ENCODE data around the gene KCNMB3.
"Not testable (repeated sequence)": the region's sequence is repeated elsewhere in the genome, so short reads cannot be mapped to it uniquely, and the experiment has no call there.

The KCNMB3 gene

GRCh38 chr3:179266701-179267211 is 15.8 kb upstream of the KCNMB3 start:
- Histone ChIP-seq H3K27me3 (no peaks in the 10 kb centered on the region), H3K36me3 (no peaks in the 10 kb centered on the region), H3K27ac (no peak overlapping the region), H4K20me1 (no peaks in the 10 kb centered on the region), H3K4me1 (peaks cover 16 to 44% (median 30%) of the 10 kb centered on the region in 10 experiments; a peak in 19 of 20 replicates), H3K9ac (peak overlapping the region in 2 of 11 experiments; percentile 18 to 40; a peak in 2 of 22 replicates), H3K4me3 (peak overlapping the region in 9 of 10 experiments; percentile 12 to 44 (median 37); a peak in 13 of 20 replicates), H3K4me2 (peak overlapping the region; percentile 67 to 97 (median 87)), H3K9me3 (replicated peaks in 1 of 11) (peaks cover 14 to 22% (median 16%) of the 10 kb centered on the region in 11 experiments)
- no peak for TF ChIP-seq Cebpa-rat (IDR thresholded peaks at IDR 0.05)

GRCh38 chr3:179265875-179266274 is 15.0 kb upstream of the KCNMB3 start:
- Histone ChIP-seq H3K27ac (no peak overlapping the region), H3K4me2 (peak overlapping the region; percentile 67 to 97 (median 87); a peak in 19 of 22 replicates), H3K9ac (no peak overlapping the region), H3K27me3 (peaks cover 0 to 3% (median 0%) of the 10 kb centered on the region in 11 experiments; a peak in 1 of 22 replicates), H3K4me1 (peaks cover 16 to 44% (median 30%) of the 10 kb centered on the region in 10 experiments; a peak in 19 of 20 replicates), H3K36me3 (no peaks in the 10 kb centered on the region), H3K4me3 (peak overlapping the region in 1 of 10 experiments; percentile 43; a peak in 1 of 20 replicates), H4K20me1 (no peaks in the 10 kb centered on the region), H3K9me3 (replicated peaks in 1 of 11) (peaks cover 18 to 30% (median 25%) of the 10 kb centered on the region in 11 experiments)
- no peak for TF ChIP-seq Cebpa-rat (IDR thresholded peaks at IDR 0.05)

- Histone ChIP-seq H3K9ac (no peak overlapping the region), H3K4me2 (peak overlapping the region in 3 of 11 experiments; percentile 91 to 97 (median 93); a peak in 3 of 22 replicates), H3K4me3 (no peak overlapping the region), H3K27me3 (peaks cover 0 to 3% (median 0%) of the 10 kb centered on the region in 11 experiments; a peak in 1 of 22 replicates), H4K20me1 (no peaks in the 10 kb centered on the region), H3K4me1 (peaks cover 16 to 44% (median 30%) of the 10 kb centered on the region in 10 experiments; a peak in 19 of 20 replicates), H3K27ac (no peak overlapping the region), H3K9me3 (replicated peaks in 1 of 11) (peaks cover 19 to 32% (median 28%) of the 10 kb centered on the region in 11 experiments), H3K36me3 (no peaks in the 10 kb centered on the region)
- TF ChIP-seq Cebpa-rat (IDR thresholded peaks at IDR 0.05), result no peak
Observed at GRCh38 chr3:179265092-179265491, 14.2 kb upstream of the KCNMB3 start.

GRCh38 chr3:179264449-179264848 is 13.5 kb upstream of the KCNMB3 start:
- Histone ChIP-seq H4K20me1 (no peaks in the 10 kb centered on the region), H3K27ac (no peak overlapping the region), H3K4me2 (no peak overlapping the region), H3K4me1 (peaks cover 16 to 44% (median 30%) of the 10 kb centered on the region in 10 experiments; a peak in 19 of 20 replicates), H3K9ac (no peak overlapping the region), H3K27me3 (peaks cover 0 to 3% (median 0%) of the 10 kb centered on the region in 11 experiments; a peak in 1 of 22 replicates), H3K36me3 (no peaks in the 10 kb centered on the region), H3K4me3 (no peak overlapping the region), H3K9me3 (replicated peaks in 1 of 11) (peaks cover 19 to 32% (median 28%) of the 10 kb centered on the region in 11 experiments)
- TF ChIP-seq Cebpa-rat (IDR thresholded peaks at IDR 0.05), result no peak

- Histone ChIP-seq H3K4me1 (peaks cover 10 to 31% (median 23%) of the 10 kb centered on the region in 10 experiments; a peak in 19 of 20 replicates), H3K27ac (no peak overlapping the region), H3K4me3 (no peak overlapping the region), H3K9me3 (replicated peaks in 1 of 11) (peaks cover 19 to 32% (median 28%) of the 10 kb centered on the region in 11 experiments), H3K4me2 (no peak overlapping the region), H3K9ac (no peak overlapping the region), H4K20me1 (no peaks in the 10 kb centered on the region), H3K27me3 (peaks cover 0 to 3% (median 0%) of the 10 kb centered on the region in 11 experiments; a peak in 1 of 22 replicates), H3K36me3 (no peaks in the 10 kb centered on the region)
- TF ChIP-seq Cebpa-rat (IDR thresholded peaks at IDR 0.05), result no peak
Observed at GRCh38 chr3:179263134-179263533, 12.2 kb upstream of the KCNMB3 start.

- Histone ChIP-seq H3K4me1 (peaks cover 2 to 11% (median 6%) of the 10 kb centered on the region in 10 experiments; a peak in 19 of 20 replicates), H3K4me2 (no peak overlapping the region), H3K27ac (no peak overlapping the region)
Observed at GRCh38 chr3:179260949-179261765, 10.2 kb upstream of the KCNMB3 start.

GRCh38 chr3:179259959-179260756 is 9.2 kb upstream of the KCNMB3 start:
- H3K4me2 ChIP-seq, H4K20me1 ChIP-seq, H3K4me1 ChIP-seq, H3K36me3 ChIP-seq, H3K27me3 ChIP-seq, H3K4me3 ChIP-seq, H3K9ac ChIP-seq, H3K27ac ChIP-seq: not testable (repeated sequence)
- peak in 1 of 11 experiments; percentile 27; a peak in 1 of 22 replicates for TF ChIP-seq Cebpa-rat (IDR thresholded peaks at IDR 0.05)
- H3K9me3 ChIP-seq (replicated peaks in 1 of 11), result peaks cover 19 to 32% (median 28%) of the 10 kb centered on the region in 11 experiments

More at GRCh38 chr3:179260949-179261765, 10.2 kb upstream of the KCNMB3 start:
- Histone ChIP-seq H3K27me3 (peaks cover 0 to 3% (median 0%) of the 10 kb centered on the region in 11 experiments; a peak in 1 of 22 replicates), H3K9me3 (replicated peaks in 1 of 11) (peaks cover 19 to 32% (median 28%) of the 10 kb centered on the region in 11 experiments), H3K4me3 (no peak overlapping the region), H4K20me1 (no peaks in the 10 kb centered on the region), H3K36me3 (no peaks in the 10 kb centered on the region), H3K9ac (no peak overlapping the region)
- no peak for TF ChIP-seq Cebpa-rat (IDR thresholded peaks at IDR 0.05)

GRCh38 chr3:179258820-179259219 is 7.9 kb upstream of the KCNMB3 start:
- Histone ChIP-seq H3K36me3 (no peaks in the 10 kb centered on the region), H3K9me3 (replicated peaks in 1 of 11) (peaks cover 19 to 31% (median 28%) of the 10 kb centered on the region in 11 experiments), H3K4me3 (no peak overlapping the region), H3K27me3 (peaks cover 0 to 3% (median 0%) of the 10 kb centered on the region in 11 experiments; a peak in 1 of 22 replicates), H3K4me2 (no peak overlapping the region), H4K20me1 (no peaks in the 10 kb centered on the region), H3K4me1 (no peaks in the 10 kb centered on the region), H3K9ac (no peak overlapping the region), H3K27ac (no peak overlapping the region)
- no peak for TF ChIP-seq Cebpa-rat (IDR thresholded peaks at IDR 0.05)

GRCh38 chr3:179257742-179258141 is 6.8 kb upstream of the KCNMB3 start:
- not testable (repeated sequence) for H3K27me3 ChIP-seq, H3K4me3 ChIP-seq, H3K27ac ChIP-seq, H3K4me2 ChIP-seq, H3K4me1 ChIP-seq, H3K36me3 ChIP-seq, H3K9ac ChIP-seq, H4K20me1 ChIP-seq
- H3K9me3 ChIP-seq (replicated peaks in 1 of 11), result peaks cover 12 to 23% (median 20%) of the 10 kb centered on the region in 11 experiments

Measured in BLaER1 treated with 17β-estradiol and CSF1 and Interleukin-3, amounts not matched to agents 10 nM and 100 nM (cell line).